ENCODE results near the gene APOL6. TPM values are rescaled to one million over a fixed set of nuclear protein-coding genes. Genes with fewer than 3 reads are reported as not detected.

The APOL6 gene
- total RNA-seq, 1 donor = 51.8 TPM

- H4K20me1 ChIP-seq (ENCODE audit: insufficient read depth, low read length) = no peaks in the 10 kb centered on the region
- TF ChIP-seq, protein P1, sequence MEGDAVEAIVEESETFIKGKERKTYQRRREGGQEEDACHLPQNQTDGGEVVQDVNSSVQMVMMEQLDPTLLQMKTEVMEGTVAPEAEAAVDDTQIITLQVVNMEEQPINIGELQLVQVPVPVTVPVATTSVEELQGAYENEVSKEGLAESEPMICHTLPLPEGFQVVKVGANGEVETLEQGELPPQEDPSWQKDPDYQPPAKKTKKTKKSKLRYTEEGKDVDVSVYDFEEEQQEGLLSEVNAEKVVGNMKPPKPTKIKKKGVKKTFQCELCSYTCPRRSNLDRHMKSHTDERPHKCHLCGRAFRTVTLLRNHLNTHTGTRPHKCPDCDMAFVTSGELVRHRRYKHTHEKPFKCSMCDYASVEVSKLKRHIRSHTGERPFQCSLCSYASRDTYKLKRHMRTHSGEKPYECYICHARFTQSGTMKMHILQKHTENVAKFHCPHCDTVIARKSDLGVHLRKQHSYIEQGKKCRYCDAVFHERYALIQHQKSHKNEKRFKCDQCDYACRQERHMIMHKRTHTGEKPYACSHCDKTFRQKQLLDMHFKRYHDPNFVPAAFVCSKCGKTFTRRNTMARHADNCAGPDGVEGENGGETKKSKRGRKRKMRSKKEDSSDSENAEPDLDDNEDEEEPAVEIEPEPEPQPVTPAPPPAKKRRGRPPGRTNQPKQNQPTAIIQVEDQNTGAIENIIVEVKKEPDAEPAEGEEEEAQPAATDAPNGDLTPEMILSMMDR (IDR thresholded peaks at IDR 0.05; ENCODE audit: extremely low read depth, low read depth, low read length) = no peak
- H3K36me3 ChIP-seq (ENCODE audit: insufficient read depth, low read length) = no peaks in the 10 kb centered on the region
- no peaks in the 10 kb centered on the region for H3K9me3 ChIP-seq (ENCODE audit: low read depth, low read length)
- no peaks in the 10 kb centered on the region for H3K79me2 ChIP-seq (ENCODE audit: insufficient read depth, low read length)
- H3K27me3 ChIP-seq (ENCODE audit: insufficient read depth, low read length) = peaks cover 6% of the 10 kb centered on the region
- H3K27ac ChIP-seq (ENCODE audit: low read depth, low read length) = no peak overlapping the region
- peak; percentile 71 for DNase-seq (ENCODE audit: insufficient read length, low spot score, missing footprints)
- no peak overlapping the region for H2AFZ ChIP-seq (ENCODE audit: low read length)
- H3K4me3 ChIP-seq (ENCODE audit: insufficient read depth, low read length) = no peak overlapping the region
- H3K4me2 ChIP-seq (ENCODE audit: insufficient read depth, low read length) = no peak overlapping the region
- H3K4me1 ChIP-seq (ENCODE audit: insufficient read depth, low read length) = peaks cover 3% of the 10 kb centered on the region
These were observed 46.3 kb upstream of the APOL6 start for GRCh38 chr22:35601743-35602615.

DNA sequence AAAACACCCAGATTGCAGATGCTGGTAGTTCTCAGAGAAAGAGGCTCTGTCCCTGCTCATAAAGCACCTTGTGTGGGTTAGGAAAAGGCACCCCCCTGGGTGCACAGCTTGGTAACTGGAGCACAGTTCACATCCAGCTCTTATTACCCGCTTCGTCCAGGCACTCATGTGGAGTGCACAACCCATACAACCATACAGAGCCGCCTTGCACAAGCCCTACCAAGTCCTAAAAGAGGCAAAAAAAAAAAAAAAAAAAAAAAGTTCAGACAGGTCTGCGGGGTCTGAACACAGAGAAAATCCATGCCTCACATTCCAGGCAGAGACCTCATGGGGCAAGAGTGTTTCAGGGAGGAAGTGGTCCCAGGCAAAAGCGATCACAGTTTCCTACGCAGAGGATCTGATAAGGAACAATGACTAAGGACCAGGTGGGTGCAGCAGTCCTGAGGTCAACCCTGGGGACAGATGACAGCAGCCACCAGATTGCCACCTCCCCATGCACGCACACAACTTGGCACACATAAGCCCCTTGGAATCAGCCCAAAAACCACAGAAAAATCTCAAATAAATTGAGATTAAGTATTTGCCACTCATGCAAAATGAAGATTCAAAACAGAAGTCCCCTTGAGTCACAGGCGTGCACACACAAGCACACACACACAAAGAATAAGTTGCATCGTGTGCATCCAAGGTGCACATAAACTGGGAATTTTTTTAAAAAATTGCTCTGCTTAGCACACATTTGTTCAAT lies 43.5 kb upstream of the APOL6 start:
- Histone ChIP-seq H3K4me2 (ENCODE audit: insufficient read depth, low read length) (no peak overlapping the region), H3K27ac (ENCODE audit: low read depth, low read length) (no peak overlapping the region), H3K27me3 (ENCODE audit: insufficient read depth, low read length) (peaks cover 12% of the 10 kb centered on the region), H3K9me3 (ENCODE audit: low read depth, low read length) (no peaks in the 10 kb centered on the region), H2AFZ (ENCODE audit: low read length) (no peak overlapping the region), H3K79me2 (ENCODE audit: insufficient read depth, low read length) (no peaks in the 10 kb centered on the region), H3K4me3 (ENCODE audit: insufficient read depth, low read length) (no peak overlapping the region), H3K4me1 (ENCODE audit: insufficient read depth, low read length) (peaks cover 3% of the 10 kb centered on the region), H4K20me1 (ENCODE audit: insufficient read depth, low read length) (no peaks in the 10 kb centered on the region), H3K36me3 (ENCODE audit: insufficient read depth, low read length) (no peaks in the 10 kb centered on the region)
- DNase-seq (ENCODE audit: insufficient read length, low spot score, missing footprints) = peak; percentile 62
- TF ChIP-seq, protein P1 (IDR thresholded peaks at IDR 0.05; ENCODE audit: extremely low read depth, low read depth, low read length) = no peak

DNA sequence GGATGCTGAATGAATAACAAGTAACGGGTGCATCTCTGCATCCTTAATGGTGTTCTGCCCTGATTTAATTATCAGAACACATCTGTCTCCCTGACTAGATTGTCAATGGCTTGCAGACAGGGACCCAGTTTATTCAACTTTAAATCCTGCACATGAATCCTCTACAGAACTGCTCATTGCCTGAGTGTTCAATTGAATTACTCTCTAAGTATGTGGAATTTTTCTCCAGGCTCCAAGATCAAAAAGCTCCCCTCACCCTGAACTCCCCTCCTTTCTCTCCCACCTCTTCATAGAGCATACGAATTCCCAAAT lies 42.9 kb upstream of the APOL6 start:
- TF ChIP-seq, protein P1 (IDR thresholded peaks at IDR 0.05; ENCODE audit: extremely low read depth, low read depth, low read length) = no peak
- Histone ChIP-seq H3K4me1 (ENCODE audit: insufficient read depth, low read length) (peaks cover 3% of the 10 kb centered on the region), H4K20me1 (ENCODE audit: insufficient read depth, low read length) (no peaks in the 10 kb centered on the region), H2AFZ (ENCODE audit: low read length) (no peak overlapping the region), H3K27ac (ENCODE audit: low read depth, low read length) (no peak overlapping the region), H3K9me3 (ENCODE audit: low read depth, low read length) (no peaks in the 10 kb centered on the region), H3K27me3 (ENCODE audit: insufficient read depth, low read length) (peaks cover 16% of the 10 kb centered on the region), H3K79me2 (ENCODE audit: insufficient read depth, low read length) (no peaks in the 10 kb centered on the region), H3K4me2 (ENCODE audit: insufficient read depth, low read length) (no peak overlapping the region), H3K4me3 (ENCODE audit: insufficient read depth, low read length) (no peak overlapping the region), H3K36me3 (ENCODE audit: insufficient read depth, low read length) (no peaks in the 10 kb centered on the region)
- DNase-seq (ENCODE audit: insufficient read length, low spot score, missing footprints) = no peak

DNA sequence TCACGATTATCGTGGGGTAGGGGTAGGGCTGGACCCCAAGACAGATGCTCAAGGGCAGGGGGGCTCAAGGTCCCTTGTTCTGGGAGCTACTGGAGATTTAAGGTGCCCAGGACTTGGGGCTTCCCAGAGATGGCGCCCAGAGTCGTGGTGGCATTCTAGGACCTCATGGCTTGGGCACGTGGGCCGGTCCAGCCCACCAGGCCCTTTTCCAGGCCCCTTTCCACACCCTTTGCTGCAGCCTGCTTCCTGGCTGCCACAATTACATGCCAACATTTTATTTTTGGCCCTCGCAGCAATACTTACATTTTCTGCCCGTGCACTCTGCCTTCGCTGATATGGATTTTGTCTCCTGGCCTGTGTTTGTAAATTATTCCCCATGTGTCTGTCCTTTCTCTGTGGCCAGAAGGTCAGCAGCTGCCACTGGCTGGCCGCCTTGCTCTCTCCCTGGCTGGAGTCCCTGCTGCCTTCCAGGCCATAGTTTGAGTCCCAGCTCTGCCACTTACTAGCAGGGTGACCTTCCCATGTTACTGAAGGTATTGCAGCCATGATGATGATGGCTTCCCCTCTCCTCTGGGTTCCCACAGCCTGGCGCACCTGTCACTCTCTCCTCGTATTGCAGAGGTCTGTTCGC lies 42.3 kb upstream of the APOL6 start:
- Histone ChIP-seq H3K4me2 (ENCODE audit: insufficient read depth, low read length) (no peak overlapping the region), H3K79me2 (ENCODE audit: insufficient read depth, low read length) (no peaks in the 10 kb centered on the region), H2AFZ (ENCODE audit: low read length) (no peak overlapping the region), H3K4me3 (ENCODE audit: insufficient read depth, low read length) (no peak overlapping the region), H3K27ac (ENCODE audit: low read depth, low read length) (no peak overlapping the region), H3K9me3 (ENCODE audit: low read depth, low read length) (no peaks in the 10 kb centered on the region), H3K27me3 (ENCODE audit: insufficient read depth, low read length) (peaks cover 21% of the 10 kb centered on the region), H3K36me3 (ENCODE audit: insufficient read depth, low read length) (no peaks in the 10 kb centered on the region), H4K20me1 (ENCODE audit: insufficient read depth, low read length) (no peaks in the 10 kb centered on the region), H3K4me1 (ENCODE audit: insufficient read depth, low read length) (peaks cover 3% of the 10 kb centered on the region)
- DNase-seq (ENCODE audit: insufficient read length, low spot score, missing footprints) = peak; percentile 31
- TF ChIP-seq, protein P1 (IDR thresholded peaks at IDR 0.05; ENCODE audit: extremely low read depth, low read depth, low read length) = no peak
